SK-N-SH (cell line): Measurements from ENCODE around the gene NUAK1. TPM values are rescaled to one million over a fixed set of nuclear protein-coding genes. Genes with fewer than 3 reads are reported as not detected.

Experiments
- CTCF ChIA-PET: fragments of 300-600, 350-600 bp; formaldehyde crosslinking; extraction: SDS; loops from one replicate; lab custom pipeline; 2021; lab: Yijun Ruan, JAX
- POLR2A ChIA-PET: fragments of 350-600 bp; sonication (Branson Sonifier 250); formaldehyde crosslinking; extraction: SDS; loops from one replicate; lab custom pipeline; 2020; ENCODE audit warnings: antibody characterized with exemption, inconsistent platforms; lab: Yijun Ruan, JAX
- DNase-seq: peaks from one replicate; pipeline ENCODE4 v3.0.0; 2012
- H2AFZ ChIP-seq: fragments of 200-600 bp; sonication (generic); 2 replicates; pipeline ENCODE4 v1.8.1; 2016; ENCODE audit warnings: antibody characterized with exemption, mild to moderate bottlenecking, low read depth
- H3F3A ChIP-seq: fragments of 200-600 bp; sonication (generic); replicated peaks from 2 replicates; pipeline ENCODE3; 2016; ENCODE audit warnings: antibody characterized with exemption, mild to moderate bottlenecking; ENCODE audit not compliant: insufficient read depth
- H3K27ac ChIP-seq, 2 experiments: fragments of 200-500 bp in 1 of 2; fragments of 200-600 bp in 1 of 2; sonication (Bioruptor generic) in 1 of 2; sonication (generic), shearing (Covaris generic) in 1 of 2; 2 replicates each; pipeline versions ENCODE4 v1.5.1 to v1.6.1; 2014 to 2016; ENCODE audit warnings: low read depth in 2 of 2, inconsistent platforms in 1 of 2, low read length in 1 of 2, mild to moderate bottlenecking in 1 of 2, mixed read lengths in 1 of 2
- H3K27me3 ChIP-seq: fragments of 200-600 bp; sonication (generic), shearing (Covaris generic); 2 replicates; pipeline ENCODE4 v1.6.1; 2016; ENCODE audit warnings: mixed run types; ENCODE audit not compliant: insufficient read depth
- H3K36me3 ChIP-seq, 2 experiments: fragments of 200-500 bp in 1 of 2; fragments of 200-600 bp in 1 of 2; sonication (Bioruptor generic) in 1 of 2; sonication (generic) in 1 of 2; replicated peaks in 1 of 2; 2 replicates each; pipeline versions ENCODE3 to v1.5.1; 2014 to 2016; ENCODE audit warnings: low read length in 1 of 2, mild to moderate bottlenecking in 1 of 2; ENCODE audit not compliant: insufficient read depth in 2 of 2, control insufficient read depth in 1 of 2
- H3K4me1 ChIP-seq, 2 experiments: fragments of 200-500 bp in 1 of 2; fragments of 200-600 bp in 1 of 2; sonication (Bioruptor generic) in 1 of 2; sonication (generic), shearing (Covaris generic) in 1 of 2; 2 replicates each; pipeline versions ENCODE4 v1.5.1 to v1.6.1; 2014 to 2016; ENCODE audit warnings: low read depth in 1 of 2, low read length in 1 of 2, mixed run types in 1 of 2; ENCODE audit not compliant: insufficient read depth in 2 of 2, control insufficient read depth in 1 of 2
- H3K4me2 ChIP-seq: fragments of 200-600 bp; sonication (generic), shearing (Covaris generic); 2 replicates; pipeline ENCODE4 v1.6.1; 2017; ENCODE audit warnings: mixed run types
- H3K4me3 ChIP-seq, 2 experiments: fragments of 200-500 bp in 1 of 2; fragments of 200-600 bp in 1 of 2; sonication (Bioruptor generic) in 1 of 2; sonication (generic), shearing (Covaris generic) in 1 of 2; 2 replicates each; pipeline versions ENCODE4 v1.5.1 to v1.8.1; 2014 to 2016; ENCODE audit warnings: low read depth in 2 of 2, inconsistent platforms in 1 of 2, low read length in 1 of 2, mild to moderate bottlenecking in 1 of 2, mixed read lengths in 1 of 2, moderate library complexity in 1 of 2
- H3K79me2 ChIP-seq: fragments of 200-600 bp; sonication (generic); 2 replicates; pipeline ENCODE4 v1.8.1; 2017; ENCODE audit warnings: mild to moderate bottlenecking; ENCODE audit not compliant: insufficient read depth
- H3K9ac ChIP-seq: fragments of 200-600 bp; sonication (generic); 2 replicates; pipeline ENCODE4 v1.6.1; 2017; ENCODE audit warnings: mixed run types
- H3K9me2 ChIP-seq: fragments of 200-600 bp; sonication (generic); 2 replicates; pipeline ENCODE4 v1.6.1; 2017; ENCODE audit warnings: mixed run types
- H3K9me3 ChIP-seq: fragments of 200-600 bp; sonication (generic); 2 replicates; pipeline ENCODE4 v1.6.1; 2017; ENCODE audit warnings: mixed run types, mild to moderate bottlenecking, moderate library complexity
- H4K20me1 ChIP-seq: fragments of 200-600 bp; sonication (generic); 2 replicates; pipeline ENCODE4 v1.6.1; 2017; ENCODE audit warnings: mild to moderate bottlenecking, mixed run types; ENCODE audit not compliant: insufficient read depth
- EZH2phosphoT487 ChIP-seq: fragments of 200-600 bp; sonication (generic); IDR thresholded peaks from 2 replicates; pipeline ENCODE4 v1.6.1; 2017; ENCODE audit warnings: low read depth, mixed run types, mild to moderate bottlenecking, antibody characterized with exemption, moderate library complexity, borderline replicate concordance
- FOXM1 ChIP-seq: IDR thresholded peaks from 2 replicates; pipeline ENCODE4 v1.4.0; 2012; ENCODE audit warnings: low read depth, mild to moderate bottlenecking
- GATA2 ChIP-seq: sonication (generic); formaldehyde crosslinking; IDR thresholded peaks from 2 replicates; pipeline ENCODE4 v1.5.0; 2020; ENCODE audit warnings: mild to moderate bottlenecking, missing genetic modification reagents
- JUND ChIP-seq: IDR thresholded peaks from 2 replicates; pipeline ENCODE4 v1.4.0; 2012
- MXI1 ChIP-seq: IDR thresholded peaks from 2 replicates; pipeline ENCODE4 v1.6.1; 2012; ENCODE audit warnings: mild to moderate bottlenecking, low read depth, low read length, improper control_type of control experiment
- SMC3 ChIP-seq: IDR thresholded peaks from 2 replicates; pipeline ENCODE4 v1.6.1; 2012; ENCODE audit warnings: low read depth, low read length, improper control_type of control experiment
- TAF1 ChIP-seq: IDR thresholded peaks from 2 replicates; pipeline ENCODE4 v1.6.1; 2012; ENCODE audit warnings: low read depth, mild to moderate bottlenecking, low read length, moderate library complexity, borderline replicate concordance
- TCF12 ChIP-seq: IDR thresholded peaks from 2 replicates; pipeline ENCODE4 v1.4.0; 2012
- TEAD4 ChIP-seq: IDR thresholded peaks from 2 replicates; pipeline ENCODE4 v1.4.0; 2012; ENCODE audit warnings: mild to moderate bottlenecking, borderline replicate concordance; ENCODE audit not compliant: insufficient read depth
- YY1 ChIP-seq: IDR thresholded peaks from 2 replicates; pipeline ENCODE4 v1.4.0; 2012; ENCODE audit warnings: low read depth, mild to moderate bottlenecking
- WGBS: methylation state at CpG from one replicate; pipeline ENCODE4 v1.1.6; 2017; ENCODE audit warnings: low lambda C conversion rate; 5-methylcytosine and 5-hydroxymethylcytosine counted together
- polyA plus RNA-seq, 3 experiments: library from polyadenylated mRNA; depleted of rRNA; stranded (reverse); fragments of >200 nt; gene quantifications; 2 replicates each; pipeline ENCODE4 v1.2.3, GENCODE V29; 2012
- TF ChIP-seq, protein P1 (sequence below): fragments of 200-600 bp; sonication (generic); IDR thresholded peaks from 2 replicates; pipeline ENCODE4 v1.6.1; 2017; ENCODE audit warnings: antibody characterized with exemption, mild to moderate bottlenecking, moderate library complexity
- TF ChIP-seq, protein P2 (sequence below): IDR thresholded peaks from 2 replicates; pipeline ENCODE4 v1.4.0; 2012; ENCODE audit warnings: low read depth, borderline replicate concordance

NUAK1 gene
- polyA plus RNA-seq, 1 of the 3 experiments (the other 2 are of a cell fraction), result 8.1 TPM

DNA sequence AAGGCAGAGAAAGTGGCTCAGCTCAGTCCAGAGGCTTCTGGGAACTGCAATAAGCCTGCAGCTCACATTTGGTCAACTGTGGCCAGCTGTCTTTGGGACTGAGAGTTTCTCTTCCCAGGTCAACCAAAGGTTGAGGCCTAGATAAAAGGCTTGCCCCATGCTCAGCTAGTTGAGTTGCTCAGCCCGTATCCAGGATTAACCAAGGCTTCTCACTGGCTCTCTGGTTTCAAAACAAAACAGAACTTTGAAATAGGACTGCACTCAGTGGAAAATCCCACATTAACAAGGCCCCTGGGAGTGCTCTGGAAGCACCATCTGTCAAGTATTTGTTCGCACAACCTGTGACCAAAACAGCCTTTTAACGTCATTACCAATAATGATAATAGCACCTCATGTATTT lies 40.3 kb upstream of the NUAK1 start:
- H3K27me3 ChIP-seq, result no peaks in the 10 kb centered on the region
- H3K4me1 ChIP-seq, result no peaks in the 10 kb centered on the region
- CTCF ChIA-PET, result interaction anchor here (0.9 to 1.0 kb wide), 2 partner anchors 9 to 47 kb away, joined by 3 read pairs; no protein-coding TSS in a partner anchor
- H3K9me3 ChIP-seq, result no peaks in the 10 kb centered on the region
- no peak overlapping the region for H2AFZ ChIP-seq
- no peaks in the 10 kb centered on the region for H4K20me1 ChIP-seq
- H3K4me3 ChIP-seq, result no peak overlapping the region
- no peaks in the 10 kb centered on the region for H3F3A ChIP-seq
- 46% methylated on average over 3 of the region's 3 CpGs for WGBS
- no peak for TF ChIP-seq JUND
- TF ChIP-seq, protein P1, sequence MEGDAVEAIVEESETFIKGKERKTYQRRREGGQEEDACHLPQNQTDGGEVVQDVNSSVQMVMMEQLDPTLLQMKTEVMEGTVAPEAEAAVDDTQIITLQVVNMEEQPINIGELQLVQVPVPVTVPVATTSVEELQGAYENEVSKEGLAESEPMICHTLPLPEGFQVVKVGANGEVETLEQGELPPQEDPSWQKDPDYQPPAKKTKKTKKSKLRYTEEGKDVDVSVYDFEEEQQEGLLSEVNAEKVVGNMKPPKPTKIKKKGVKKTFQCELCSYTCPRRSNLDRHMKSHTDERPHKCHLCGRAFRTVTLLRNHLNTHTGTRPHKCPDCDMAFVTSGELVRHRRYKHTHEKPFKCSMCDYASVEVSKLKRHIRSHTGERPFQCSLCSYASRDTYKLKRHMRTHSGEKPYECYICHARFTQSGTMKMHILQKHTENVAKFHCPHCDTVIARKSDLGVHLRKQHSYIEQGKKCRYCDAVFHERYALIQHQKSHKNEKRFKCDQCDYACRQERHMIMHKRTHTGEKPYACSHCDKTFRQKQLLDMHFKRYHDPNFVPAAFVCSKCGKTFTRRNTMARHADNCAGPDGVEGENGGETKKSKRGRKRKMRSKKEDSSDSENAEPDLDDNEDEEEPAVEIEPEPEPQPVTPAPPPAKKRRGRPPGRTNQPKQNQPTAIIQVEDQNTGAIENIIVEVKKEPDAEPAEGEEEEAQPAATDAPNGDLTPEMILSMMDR, result no peak
- TF ChIP-seq, protein P2, sequence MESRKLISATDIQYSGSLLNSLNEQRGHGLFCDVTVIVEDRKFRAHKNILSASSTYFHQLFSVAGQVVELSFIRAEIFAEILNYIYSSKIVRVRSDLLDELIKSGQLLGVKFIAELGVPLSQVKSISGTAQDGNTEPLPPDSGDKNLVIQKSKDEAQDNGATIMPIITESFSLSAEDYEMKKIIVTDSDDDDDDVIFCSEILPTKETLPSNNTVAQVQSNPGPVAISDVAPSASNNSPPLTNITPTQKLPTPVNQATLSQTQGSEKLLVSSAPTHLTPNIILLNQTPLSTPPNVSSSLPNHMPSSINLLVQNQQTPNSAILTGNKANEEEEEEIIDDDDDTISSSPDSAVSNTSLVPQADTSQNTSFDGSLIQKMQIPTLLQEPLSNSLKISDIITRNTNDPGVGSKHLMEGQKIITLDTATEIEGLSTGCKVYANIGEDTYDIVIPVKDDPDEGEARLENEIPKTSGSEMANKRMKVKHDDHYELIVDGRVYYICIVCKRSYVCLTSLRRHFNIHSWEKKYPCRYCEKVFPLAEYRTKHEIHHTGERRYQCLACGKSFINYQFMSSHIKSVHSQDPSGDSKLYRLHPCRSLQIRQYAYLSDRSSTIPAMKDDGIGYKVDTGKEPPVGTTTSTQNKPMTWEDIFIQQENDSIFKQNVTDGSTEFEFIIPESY, result no peak
- TF ChIP-seq MXI1, result no peak
- TF ChIP-seq TEAD4, result no peak
- TF ChIP-seq YY1, result no peak
- H3K4me2 ChIP-seq, result no peak overlapping the region
- H3K9me2 ChIP-seq, result no peaks in the 10 kb centered on the region
- POLR2A ChIA-PET, result no interaction called here
- no peak overlapping the region for H3K27ac ChIP-seq
- H3K36me3 ChIP-seq, result no peaks in the 10 kb centered on the region
- H3K79me2 ChIP-seq, result no peaks in the 10 kb centered on the region
- no peak for DNase-seq
- H3K9ac ChIP-seq, result no peak overlapping the region

DNA sequence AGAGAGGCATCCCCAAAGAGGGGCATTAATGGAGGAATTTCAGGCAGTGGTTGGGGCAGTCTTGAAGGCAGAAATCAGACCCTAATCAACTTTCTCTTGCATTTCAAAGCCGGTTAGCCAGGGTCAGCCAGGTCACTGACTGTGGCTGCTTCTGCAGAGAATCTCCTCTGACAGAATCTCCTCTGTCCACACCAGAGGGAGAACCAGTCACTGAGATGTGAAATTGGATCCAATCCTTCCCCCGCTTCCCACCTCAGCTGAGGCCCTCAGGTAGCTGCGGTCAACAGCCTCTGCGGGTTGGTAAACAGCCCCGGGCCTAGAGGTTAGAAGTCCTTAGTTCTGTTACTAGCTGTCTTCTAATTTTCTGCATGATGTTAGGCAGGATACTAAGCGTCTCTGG lies 39.8 kb upstream of the NUAK1 start:
- H3K9me2 ChIP-seq, result no peaks in the 10 kb centered on the region
- no peak for TF ChIP-seq YY1
- TF ChIP-seq GATA2, result no peak
- TF ChIP-seq, protein P2, result no peak
- TF ChIP-seq FOXM1, result no peak
- no peak for TF ChIP-seq TAF1
- no peak for TF ChIP-seq TCF12
- TF ChIP-seq SMC3, result no peak
- TF ChIP-seq, protein P1, result no peak
- no peak for TF ChIP-seq EZH2phosphoT487
- TF ChIP-seq, all 33 proteins: peak for 0
- Histone ChIP-seq H3K9me3 (no peaks in the 10 kb centered on the region), H3K27me3 (no peaks in the 10 kb centered on the region), H3K4me3 (no peak overlapping the region), H2AFZ (no peak overlapping the region), H3K9ac (no peak overlapping the region), H3K4me1 (no peaks in the 10 kb centered on the region), H3K4me2 (no peak overlapping the region), H3F3A (no peaks in the 10 kb centered on the region), H3K36me3 (no peaks in the 10 kb centered on the region), H4K20me1 (no peaks in the 10 kb centered on the region), H3K79me2 (no peaks in the 10 kb centered on the region), H3K27ac (no peak overlapping the region)
- ChIA-PET POLR2A (no interaction called here), CTCF (interaction anchor here (1.0 kb wide), 1 partner anchor 8 kb away, joined by 3 read pairs; no protein-coding TSS in a partner anchor)
- no peak for DNase-seq
- WGBS, result 84% methylated on average over 6 of the region's 6 CpGs
